ENCODE results near the gene ASB18. TPM values are rescaled to one million over a fixed set of nuclear protein-coding genes. Genes with fewer than 3 reads are reported as not detected.

ASB18 gene
- polyA plus RNA-seq, 1 donor (not counting 4 experiments of a cell fraction or from before 2014, with no cell fraction given): not detected

DNA sequence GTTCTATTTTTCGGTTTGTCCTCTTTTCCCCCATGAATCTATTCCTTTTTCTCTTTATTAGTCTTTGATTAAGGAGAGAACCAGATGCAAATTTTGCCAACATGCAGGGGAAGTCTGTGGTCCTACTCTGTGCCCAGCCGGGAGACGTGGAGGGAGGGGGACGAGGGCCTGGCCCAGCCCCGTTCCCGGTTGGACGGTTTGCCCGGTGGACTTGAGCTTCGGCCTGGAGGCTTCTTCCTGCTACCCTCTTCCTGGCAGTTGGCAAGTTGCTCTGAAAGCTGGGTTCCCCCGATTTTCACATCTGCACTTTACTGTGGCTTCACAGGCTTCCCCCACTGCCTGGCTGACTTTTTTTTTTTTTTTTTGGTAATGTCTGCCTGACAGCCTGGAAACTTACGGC lies 56.7 kb downstream of the ASB18 start:
- H4K20me1 ChIP-seq (ENCODE audit: control insufficient read depth, extremely low read depth, insufficient read depth, low read length): no peaks in the 10 kb centered on the region
- H3K4me2 ChIP-seq (ENCODE audit: control insufficient read depth, extremely low read depth, insufficient read depth, low read depth, low read length): no peak overlapping the region
- no peak for TF ChIP-seq EZH2 (IDR thresholded peaks at IDR 0.05; ENCODE audit: low read length)
- TF ChIP-seq, protein P1, sequence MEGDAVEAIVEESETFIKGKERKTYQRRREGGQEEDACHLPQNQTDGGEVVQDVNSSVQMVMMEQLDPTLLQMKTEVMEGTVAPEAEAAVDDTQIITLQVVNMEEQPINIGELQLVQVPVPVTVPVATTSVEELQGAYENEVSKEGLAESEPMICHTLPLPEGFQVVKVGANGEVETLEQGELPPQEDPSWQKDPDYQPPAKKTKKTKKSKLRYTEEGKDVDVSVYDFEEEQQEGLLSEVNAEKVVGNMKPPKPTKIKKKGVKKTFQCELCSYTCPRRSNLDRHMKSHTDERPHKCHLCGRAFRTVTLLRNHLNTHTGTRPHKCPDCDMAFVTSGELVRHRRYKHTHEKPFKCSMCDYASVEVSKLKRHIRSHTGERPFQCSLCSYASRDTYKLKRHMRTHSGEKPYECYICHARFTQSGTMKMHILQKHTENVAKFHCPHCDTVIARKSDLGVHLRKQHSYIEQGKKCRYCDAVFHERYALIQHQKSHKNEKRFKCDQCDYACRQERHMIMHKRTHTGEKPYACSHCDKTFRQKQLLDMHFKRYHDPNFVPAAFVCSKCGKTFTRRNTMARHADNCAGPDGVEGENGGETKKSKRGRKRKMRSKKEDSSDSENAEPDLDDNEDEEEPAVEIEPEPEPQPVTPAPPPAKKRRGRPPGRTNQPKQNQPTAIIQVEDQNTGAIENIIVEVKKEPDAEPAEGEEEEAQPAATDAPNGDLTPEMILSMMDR (optimal IDR thresholded peaks at IDR 0.05 in 1 of 3, IDR thresholded peaks at IDR 0.05 in 1 of 3, conservative IDR thresholded peaks at IDR 0.05 in 1 of 3; ENCODE audit: extremely low read depth in 1 of 3, insufficient read depth in 2 of 3, low read length in 3 of 3): no peak
- dilution Hi-C loops (cut with MboI; ENCODE audit: extremely low pct_ligation_motif_present, low sequenced_read_pairs): no loop called here
- no peak overlapping the region for H2AFZ ChIP-seq (ENCODE audit: control insufficient read depth, low read length)
- H3K9me3 ChIP-seq (ENCODE audit: control insufficient read depth, low read depth, low read length): no peaks in the 10 kb centered on the region
- no peak overlapping the region for H3K27ac ChIP-seq (ENCODE audit: control insufficient read depth, insufficient read depth, low read length)
- no peaks in the 10 kb centered on the region for H3K4me1 ChIP-seq (ENCODE audit: control insufficient read depth, extremely low read depth, insufficient read depth, low read length)
- no peaks in the 10 kb centered on the region for H3K9me1 ChIP-seq (ENCODE audit: control insufficient read depth, extremely low read depth, insufficient read depth, low read length)
- no peaks in the 10 kb centered on the region for H3K79me2 ChIP-seq (ENCODE audit: control insufficient read depth, insufficient read depth, low read length)
- FAIRE-seq (no peak), DNase-seq (ENCODE audit: low read depth, low spot score) (no peak)
- H3K4me3 ChIP-seq (ENCODE audit: control insufficient read depth in 2 of 3, extremely low read depth in 1 of 3, insufficient read depth in 2 of 3, low read depth in 1 of 3, low read length in 3 of 3): no peak overlapping the region
- no peaks in the 10 kb centered on the region for H3K36me3 ChIP-seq (ENCODE audit: control insufficient read depth in 2 of 2, extremely low read depth in 1 of 2, insufficient read depth in 2 of 2, low read length in 2 of 2)
- H3K9ac ChIP-seq (ENCODE audit: control insufficient read depth, extremely low read depth, insufficient read depth, low read length): no peak overlapping the region
- peaks cover 2% of the 10 kb centered on the region for H3K27me3 ChIP-seq (ENCODE audit: control insufficient read depth, extremely low read depth, insufficient read depth, low read length)

DNA sequence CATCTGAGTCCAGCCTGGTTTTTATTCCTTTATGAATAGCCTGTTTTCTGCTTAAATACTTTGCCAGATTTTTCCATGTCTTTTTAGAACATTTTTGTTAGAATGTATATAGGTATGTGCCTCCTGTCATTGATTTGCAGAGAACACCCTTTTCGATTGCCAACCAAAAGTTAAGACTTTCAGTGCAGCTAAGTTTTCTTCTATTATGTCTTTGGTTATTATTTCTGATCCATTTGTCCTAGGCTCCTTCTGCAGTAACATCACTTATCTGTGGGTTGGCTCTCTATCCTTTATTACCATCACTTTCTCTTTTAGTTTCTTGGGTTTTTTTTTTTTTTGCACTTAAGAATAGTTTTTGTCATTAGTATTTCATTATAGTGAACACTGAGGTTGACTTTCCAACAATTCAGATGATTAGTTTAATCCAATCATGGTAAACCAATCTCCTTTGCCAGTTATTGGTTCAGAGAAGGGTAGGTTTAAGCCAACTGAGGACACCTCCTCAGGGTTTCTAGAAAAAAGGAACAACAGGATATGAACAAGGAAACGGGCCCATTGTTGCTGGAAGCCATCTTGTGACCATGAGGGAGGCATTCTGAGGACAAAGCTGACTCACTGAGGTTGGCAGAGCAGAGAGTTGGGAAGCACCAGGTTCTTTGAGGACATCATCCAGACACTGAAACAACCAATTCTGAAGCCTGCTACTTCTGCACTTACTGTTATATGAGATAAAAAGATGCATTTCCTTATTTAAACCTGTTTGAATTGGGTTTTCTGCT lies 58.1 kb downstream of the ASB18 start:
- H3K36me3 ChIP-seq (ENCODE audit: control insufficient read depth in 2 of 2, extremely low read depth in 1 of 2, insufficient read depth in 2 of 2, low read length in 2 of 2): no peaks in the 10 kb centered on the region
- no peaks in the 10 kb centered on the region for H4K20me1 ChIP-seq (ENCODE audit: control insufficient read depth, extremely low read depth, insufficient read depth, low read length)
- H3K79me2 ChIP-seq (ENCODE audit: control insufficient read depth, insufficient read depth, low read length): no peaks in the 10 kb centered on the region
- H3K4me1 ChIP-seq (ENCODE audit: control insufficient read depth, extremely low read depth, insufficient read depth, low read length): no peaks in the 10 kb centered on the region
- no peak for TF ChIP-seq EZH2 (IDR thresholded peaks at IDR 0.05; ENCODE audit: low read length)
- H3K9me1 ChIP-seq (ENCODE audit: control insufficient read depth, extremely low read depth, insufficient read depth, low read length): no peaks in the 10 kb centered on the region
- no peak overlapping the region for H2AFZ ChIP-seq (ENCODE audit: control insufficient read depth, low read length)
- DNase-seq (ENCODE audit: low read depth, low spot score) (no peak), FAIRE-seq (no peak)
- no peak overlapping the region for H3K4me2 ChIP-seq (ENCODE audit: control insufficient read depth, extremely low read depth, insufficient read depth, low read depth, low read length)
- H3K27me3 ChIP-seq (ENCODE audit: control insufficient read depth, extremely low read depth, insufficient read depth, low read length): peaks cover 2% of the 10 kb centered on the region
- H3K27ac ChIP-seq (ENCODE audit: control insufficient read depth, insufficient read depth, low read length): no peak overlapping the region
- no peak overlapping the region for H3K9ac ChIP-seq (ENCODE audit: control insufficient read depth, extremely low read depth, insufficient read depth, low read length)
- dilution Hi-C loops (cut with MboI; ENCODE audit: extremely low pct_ligation_motif_present, low sequenced_read_pairs): no loop called here
- H3K9me3 ChIP-seq (ENCODE audit: control insufficient read depth, low read depth, low read length): no peaks in the 10 kb centered on the region
- H3K4me3 ChIP-seq (ENCODE audit: control insufficient read depth in 2 of 3, extremely low read depth in 1 of 3, insufficient read depth in 2 of 3, low read depth in 1 of 3, low read length in 3 of 3): no peak overlapping the region

Measured in keratinocyte (primary cell).